ENCODE data around the gene COG5.

DNA sequence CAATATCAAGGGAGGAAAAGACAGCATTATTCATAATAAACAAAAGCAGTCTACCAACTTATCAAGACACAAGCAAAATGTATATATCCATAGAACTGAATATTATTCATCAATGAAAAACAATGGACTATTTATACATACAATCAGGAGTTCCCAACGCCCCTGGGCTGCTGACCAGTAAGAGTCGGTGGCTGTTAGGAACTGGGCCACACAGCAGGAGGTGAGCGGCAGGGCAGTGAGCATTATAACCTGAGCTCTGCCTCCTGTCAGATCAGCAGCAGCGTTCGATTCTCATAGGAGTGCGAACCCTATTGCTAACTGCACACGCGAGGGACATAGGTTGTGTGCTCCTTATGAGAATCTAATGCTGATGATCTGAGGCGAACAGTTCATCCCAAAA lies 165.6 kb downstream of the COG5 start:
- TF ChIP-seq, protein P1, sequence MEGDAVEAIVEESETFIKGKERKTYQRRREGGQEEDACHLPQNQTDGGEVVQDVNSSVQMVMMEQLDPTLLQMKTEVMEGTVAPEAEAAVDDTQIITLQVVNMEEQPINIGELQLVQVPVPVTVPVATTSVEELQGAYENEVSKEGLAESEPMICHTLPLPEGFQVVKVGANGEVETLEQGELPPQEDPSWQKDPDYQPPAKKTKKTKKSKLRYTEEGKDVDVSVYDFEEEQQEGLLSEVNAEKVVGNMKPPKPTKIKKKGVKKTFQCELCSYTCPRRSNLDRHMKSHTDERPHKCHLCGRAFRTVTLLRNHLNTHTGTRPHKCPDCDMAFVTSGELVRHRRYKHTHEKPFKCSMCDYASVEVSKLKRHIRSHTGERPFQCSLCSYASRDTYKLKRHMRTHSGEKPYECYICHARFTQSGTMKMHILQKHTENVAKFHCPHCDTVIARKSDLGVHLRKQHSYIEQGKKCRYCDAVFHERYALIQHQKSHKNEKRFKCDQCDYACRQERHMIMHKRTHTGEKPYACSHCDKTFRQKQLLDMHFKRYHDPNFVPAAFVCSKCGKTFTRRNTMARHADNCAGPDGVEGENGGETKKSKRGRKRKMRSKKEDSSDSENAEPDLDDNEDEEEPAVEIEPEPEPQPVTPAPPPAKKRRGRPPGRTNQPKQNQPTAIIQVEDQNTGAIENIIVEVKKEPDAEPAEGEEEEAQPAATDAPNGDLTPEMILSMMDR (IDR thresholded peaks at IDR 0.05; ENCODE audit: insufficient read depth, low read length) = no peak
- TF ChIP-seq, protein P2, sequence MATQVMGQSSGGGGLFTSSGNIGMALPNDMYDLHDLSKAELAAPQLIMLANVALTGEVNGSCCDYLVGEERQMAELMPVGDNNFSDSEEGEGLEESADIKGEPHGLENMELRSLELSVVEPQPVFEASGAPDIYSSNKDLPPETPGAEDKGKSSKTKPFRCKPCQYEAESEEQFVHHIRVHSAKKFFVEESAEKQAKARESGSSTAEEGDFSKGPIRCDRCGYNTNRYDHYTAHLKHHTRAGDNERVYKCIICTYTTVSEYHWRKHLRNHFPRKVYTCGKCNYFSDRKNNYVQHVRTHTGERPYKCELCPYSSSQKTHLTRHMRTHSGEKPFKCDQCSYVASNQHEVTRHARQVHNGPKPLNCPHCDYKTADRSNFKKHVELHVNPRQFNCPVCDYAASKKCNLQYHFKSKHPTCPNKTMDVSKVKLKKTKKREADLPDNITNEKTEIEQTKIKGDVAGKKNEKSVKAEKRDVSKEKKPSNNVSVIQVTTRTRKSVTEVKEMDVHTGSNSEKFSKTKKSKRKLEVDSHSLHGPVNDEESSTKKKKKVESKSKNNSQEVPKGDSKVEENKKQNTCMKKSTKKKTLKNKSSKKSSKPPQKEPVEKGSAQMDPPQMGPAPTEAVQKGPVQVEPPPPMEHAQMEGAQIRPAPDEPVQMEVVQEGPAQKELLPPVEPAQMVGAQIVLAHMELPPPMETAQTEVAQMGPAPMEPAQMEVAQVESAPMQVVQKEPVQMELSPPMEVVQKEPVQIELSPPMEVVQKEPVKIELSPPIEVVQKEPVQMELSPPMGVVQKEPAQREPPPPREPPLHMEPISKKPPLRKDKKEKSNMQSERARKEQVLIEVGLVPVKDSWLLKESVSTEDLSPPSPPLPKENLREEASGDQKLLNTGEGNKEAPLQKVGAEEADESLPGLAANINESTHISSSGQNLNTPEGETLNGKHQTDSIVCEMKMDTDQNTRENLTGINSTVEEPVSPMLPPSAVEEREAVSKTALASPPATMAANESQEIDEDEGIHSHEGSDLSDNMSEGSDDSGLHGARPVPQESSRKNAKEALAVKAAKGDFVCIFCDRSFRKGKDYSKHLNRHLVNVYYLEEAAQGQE (IDR thresholded peaks at IDR 0.05; ENCODE audit: insufficient replicate concordance, low read depth) = no peak
- TF ChIP-seq POLR2AphosphoS5 (IDR thresholded peaks at IDR 0.05; ENCODE audit: low read depth) (no peak), GABPA (IDR thresholded peaks at IDR 0.05; ENCODE audit: low read depth) (no peak)
